Coronary artery (tissue), 2 donors: ENCODE data around the gene HECTD3.
A peak's percentile ranks its signal among the peaks of the same experiment; 100 is the strongest.
"Not testable (repeated sequence)": the region's sequence is repeated elsewhere in the genome, so short reads cannot be mapped to it uniquely, and the experiment has no call there.

Experiments
- DNase-seq: peaks from one replicate; pipeline ENCODE4 v3.0.0-alpha.2; 2017; ENCODE audit warnings: low spot score
- H3K27ac ChIP-seq, 2 donors: fragments of 200-600 bp; sonication (generic); one replicate each; pipeline ENCODE4 v1.5.1; 2016 to 2019
- H3K4me3 ChIP-seq: fragments of 200-600 bp; sonication (generic); 2 replicates; pipeline ENCODE4 v1.5.1; 2016; ENCODE audit warnings: mild to moderate bottlenecking, moderate library complexity
- CTCF ChIP-seq: fragments of 200-600 bp; sonication (generic); IDR thresholded peaks from one replicate; pipeline ENCODE4 v1.5.1; 2019; ENCODE audit warnings: antibody characterized with exemption

HECTD3 gene

DNA sequence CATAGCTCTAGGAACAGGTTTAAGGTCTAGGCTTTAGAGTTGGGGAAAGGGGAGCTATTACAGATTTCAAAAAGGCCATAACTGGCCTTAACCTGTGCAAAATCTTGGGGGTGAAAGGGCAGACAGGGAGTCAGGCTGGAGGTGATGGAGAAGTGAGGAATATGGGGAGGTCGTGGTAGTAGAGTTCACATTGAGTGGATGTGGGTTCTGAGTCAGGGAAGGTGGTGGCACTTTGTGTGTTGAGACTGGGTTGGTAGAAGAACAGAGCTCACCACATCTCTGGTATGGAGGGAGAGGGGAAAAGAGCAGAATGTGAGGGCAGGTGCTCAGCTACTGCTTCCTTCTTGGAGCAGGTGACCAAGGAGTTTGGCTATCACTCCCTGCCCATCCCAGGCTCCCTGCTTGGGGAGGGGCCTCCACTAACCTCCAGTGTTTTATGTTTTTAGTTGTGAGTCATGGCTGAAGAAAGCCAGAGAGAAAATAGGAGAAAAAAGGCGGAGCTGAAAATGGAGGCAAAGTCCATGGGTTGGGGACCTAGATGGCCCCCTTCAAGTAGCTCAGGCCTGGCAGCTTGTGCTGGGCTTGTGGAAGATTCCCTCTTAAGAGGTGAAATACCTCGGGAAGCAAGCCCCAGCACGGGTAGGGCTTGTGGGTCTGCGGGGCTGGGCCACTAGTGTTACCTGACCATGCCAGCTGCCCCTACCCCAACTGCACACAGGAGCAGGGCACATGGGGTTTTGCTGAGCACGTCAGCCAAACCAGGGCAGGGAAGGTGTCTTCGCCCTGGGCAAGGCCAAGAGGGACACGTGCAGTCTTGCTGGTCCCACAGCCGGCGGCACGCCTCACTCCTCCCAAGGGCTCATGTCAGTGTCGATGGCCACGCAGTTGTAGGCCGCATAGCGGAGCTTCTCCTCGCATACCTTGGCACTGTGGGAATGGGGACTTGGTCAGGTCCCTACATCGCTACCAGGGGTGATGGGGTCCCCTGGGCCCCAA, 8.2 kb downstream of the HECTD3 start:
- TF ChIP-seq CTCF: no peak
- Histone ChIP-seq H3K27ac (no peak overlapping the region), H3K4me3 (no peak overlapping the region)
- no peak for DNase-seq

DNA sequence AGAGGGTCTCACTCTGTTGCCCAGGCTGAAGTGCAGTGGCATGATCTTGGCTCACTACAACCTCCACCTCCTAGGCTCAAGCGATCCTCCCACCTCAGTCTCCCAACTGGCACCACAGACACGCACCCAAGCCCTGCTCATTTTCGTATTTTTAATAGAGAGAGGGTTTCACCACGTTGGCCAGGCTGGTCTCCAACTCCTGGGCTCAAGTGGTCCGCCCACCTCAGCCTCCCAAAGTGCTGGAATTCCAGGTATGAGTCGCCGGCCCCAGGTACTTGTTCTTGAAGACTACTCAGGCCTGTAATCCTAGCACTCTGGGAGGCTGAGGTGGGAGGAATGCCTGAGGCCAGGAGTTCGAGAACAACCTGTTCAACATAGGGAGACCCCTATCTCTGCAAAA, 9.5 kb downstream of the HECTD3 start:
- H3K27ac ChIP-seq, H3K4me3 ChIP-seq, DNase-seq: not testable (repeated sequence)

GRCh38 chr1:45001011-45001481, 10.1 kb downstream of the HECTD3 start:
- no peak overlapping the region for H3K4me3 ChIP-seq
- peak overlapping the region in 1 of 2 donors; percentile 32 for H3K27ac ChIP-seq
- no peak for TF ChIP-seq CTCF
- no peak for DNase-seq

DNA sequence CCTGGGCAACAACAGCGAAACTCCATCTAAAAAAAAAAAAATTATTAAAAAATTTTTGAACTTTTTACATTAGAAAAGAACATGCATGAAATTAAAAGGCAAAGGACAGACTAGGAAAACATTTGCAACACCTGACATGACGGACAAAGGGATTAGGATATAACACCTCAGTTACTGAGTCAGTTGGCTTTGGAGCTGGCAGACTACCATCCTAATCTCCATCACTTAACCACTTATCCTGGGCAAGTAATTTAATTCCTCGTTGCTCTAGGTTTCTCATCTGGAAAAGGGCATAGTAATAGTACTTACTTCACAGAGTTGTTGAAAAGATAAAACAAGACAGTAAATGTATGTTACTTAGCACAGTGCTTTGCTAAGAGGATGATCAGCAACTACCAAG, 11.9 kb downstream of the HECTD3 start:
- Histone ChIP-seq H3K4me3 (no peak overlapping the region), H3K27ac (no peak overlapping the region)
- DNase-seq: no peak
- no peak for TF ChIP-seq CTCF

DNA sequence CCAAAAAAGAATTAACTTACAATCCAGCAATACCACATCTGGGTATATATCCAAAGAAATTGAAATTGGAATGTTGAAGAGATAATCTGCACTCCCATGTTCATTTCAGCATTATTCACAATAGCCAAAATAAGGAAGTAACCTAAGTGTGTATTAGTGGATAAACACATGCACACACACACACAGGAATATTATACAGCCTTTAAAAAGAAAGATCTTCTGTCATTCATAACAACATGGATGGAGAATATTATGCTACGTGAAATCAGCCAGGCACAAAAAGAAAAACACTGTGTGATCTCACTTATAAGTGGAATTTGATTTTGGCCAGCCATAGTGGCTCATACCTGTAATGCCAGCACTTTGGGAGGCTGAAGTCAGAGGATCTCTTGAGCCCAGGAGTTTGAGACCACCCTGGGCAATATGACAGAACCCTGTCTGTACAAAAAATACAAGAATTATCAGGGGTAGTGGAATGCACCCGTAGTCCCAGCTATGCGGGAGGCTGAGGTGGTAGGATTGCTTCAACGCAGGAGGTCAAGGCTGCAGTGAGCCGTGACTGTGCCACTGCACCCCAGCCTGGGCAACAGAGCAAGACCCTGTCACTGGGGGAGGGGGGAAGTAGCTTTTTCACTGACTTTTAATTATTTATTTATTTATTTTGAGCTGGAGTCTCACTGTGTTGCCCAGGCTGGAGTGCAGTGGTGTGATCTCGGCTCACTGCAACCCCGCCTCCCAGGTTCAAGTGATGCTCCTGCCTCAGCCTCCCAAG, 15.5 kb downstream of the HECTD3 start:
- no peak for TF ChIP-seq CTCF
- Histone ChIP-seq H3K4me3 (no peak overlapping the region), H3K27ac (no peak overlapping the region)
- peak; percentile 8 for DNase-seq

DNA sequence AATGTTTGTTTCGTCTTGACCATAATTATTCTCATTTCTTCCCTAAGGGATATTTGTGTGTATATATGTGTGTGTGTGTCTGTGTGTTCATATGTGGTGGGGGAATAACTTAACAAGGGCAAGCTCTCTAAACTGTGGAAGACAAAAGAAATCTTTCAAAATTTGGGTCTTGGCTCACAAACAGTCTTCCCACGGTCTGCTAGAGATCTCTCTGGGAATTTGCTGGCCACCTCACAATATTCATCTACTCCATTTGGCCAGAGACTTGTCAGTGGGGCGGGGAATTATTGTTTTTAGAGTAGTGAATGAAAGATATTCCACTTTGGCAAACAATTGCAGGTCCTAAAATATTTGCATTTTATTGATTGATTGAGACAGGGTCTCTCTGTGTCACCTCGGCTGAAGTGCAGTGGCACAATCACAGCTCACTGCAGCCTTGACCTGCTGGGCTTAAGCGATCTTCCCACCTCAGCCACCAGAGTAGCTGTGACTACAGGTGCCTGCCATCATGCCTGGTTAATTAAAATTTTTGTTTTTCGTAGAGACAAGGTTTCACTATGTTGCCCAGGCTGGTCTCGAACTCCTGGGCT, 16.7 kb downstream of the HECTD3 start:
- no peak for DNase-seq
- no peak for TF ChIP-seq CTCF
- Histone ChIP-seq H3K4me3 (no peak overlapping the region), H3K27ac (no peak overlapping the region)

DNA sequence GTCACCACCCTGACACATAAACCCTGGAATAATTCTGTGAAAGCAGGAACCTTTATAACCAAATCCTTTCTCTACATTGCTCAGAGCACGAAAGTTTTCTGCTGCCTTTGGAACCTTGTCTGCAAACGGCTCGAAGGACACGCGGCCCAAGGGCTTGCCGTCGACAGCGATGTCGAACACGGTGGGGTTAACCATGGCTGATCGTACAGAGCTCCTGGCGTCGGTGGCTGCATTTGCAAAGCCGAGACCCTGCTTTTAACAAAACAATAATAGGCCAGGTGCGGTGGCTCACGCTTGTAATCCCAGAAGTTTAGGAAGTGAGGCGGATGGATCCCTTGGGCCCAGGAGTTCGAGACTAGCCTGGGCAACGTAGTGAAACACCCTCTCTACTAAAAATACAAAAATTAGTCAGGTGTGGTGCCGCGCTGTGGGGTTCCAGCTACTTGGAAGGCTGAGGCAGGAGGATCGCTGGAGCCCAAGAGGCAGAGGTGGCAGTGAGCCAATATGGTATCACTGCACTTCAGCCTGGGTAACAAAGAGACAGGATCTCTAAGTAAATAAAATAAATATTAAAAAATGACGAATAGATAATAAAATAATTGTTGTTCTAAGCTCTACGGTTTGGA, 22.5 kb downstream of the HECTD3 start:
- peak; percentile 67 for DNase-seq
- TF ChIP-seq CTCF: no peak
- no peak overlapping the region for H3K4me3 ChIP-seq
- H3K27ac ChIP-seq: no peak overlapping the region
